Measurements from ENCODE around the gene TMEM50A. TPM values are rescaled to one million over a fixed set of nuclear protein-coding genes. Genes with fewer than 3 reads are reported as not detected.
"Not testable (repeated sequence)": the region's sequence is repeated elsewhere in the genome, so short reads cannot be mapped to it uniquely, and the experiment has no call there.

TMEM50A gene
- total RNA-seq, 1 donor from 2014 or later, result 90.2 TPM

DNA sequence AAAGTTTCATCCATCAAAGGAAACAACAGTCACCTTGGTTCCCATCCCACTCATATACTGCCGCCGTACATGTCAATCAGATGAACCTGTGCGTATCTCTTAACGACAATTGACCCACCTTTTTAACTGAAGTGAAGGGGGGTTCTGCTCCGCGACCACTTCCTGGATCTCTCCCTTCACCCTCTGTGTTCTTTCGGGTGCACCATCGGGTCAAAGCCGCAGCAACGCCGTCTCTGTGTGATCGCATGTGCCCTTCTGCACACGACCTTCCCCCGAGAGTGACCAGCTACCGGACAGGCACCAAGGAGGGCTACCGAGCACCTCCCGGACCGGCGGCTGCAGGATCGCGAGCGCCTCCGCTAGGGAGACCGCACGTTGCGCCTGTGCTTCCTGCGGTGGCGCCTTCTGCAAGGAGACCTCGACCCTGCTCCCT, 1.2 kb upstream of the TMEM50A start:
- not testable (repeated sequence) for DNase-seq

DNA sequence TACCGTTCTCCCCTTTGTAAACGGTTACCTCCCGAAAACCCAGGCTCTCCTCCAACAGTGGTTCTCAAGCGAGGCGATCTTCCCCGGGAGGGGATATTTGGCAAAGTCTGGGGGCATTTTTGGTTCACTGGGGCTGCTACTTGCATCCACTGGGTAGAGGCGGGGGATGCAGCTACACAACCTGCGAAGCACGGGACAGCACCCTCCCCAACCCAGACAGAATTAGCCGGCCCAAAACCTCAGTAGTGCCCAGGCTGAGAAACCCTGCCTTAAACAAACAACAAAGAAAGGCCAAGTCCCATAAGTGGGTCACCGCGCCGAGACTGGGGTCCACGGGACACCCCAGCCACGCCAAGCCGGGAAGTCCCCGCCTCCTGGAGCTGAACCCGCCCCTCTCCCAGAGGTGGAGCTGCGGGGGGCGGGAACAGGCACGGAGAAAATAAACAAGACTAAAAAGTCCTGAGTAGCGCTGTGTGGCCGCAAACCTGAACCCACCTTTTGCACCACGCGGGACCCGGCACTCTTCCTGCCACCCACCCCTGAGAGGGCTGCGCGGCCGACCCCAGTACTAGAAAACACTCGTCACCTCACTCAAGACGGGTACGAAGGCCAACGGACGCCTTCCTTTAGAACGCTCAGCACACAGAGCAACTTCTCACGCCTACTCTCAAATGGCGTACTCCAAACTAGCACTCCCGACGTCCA, 499 bp upstream of the TMEM50A start:
- DNase-seq, result not testable (repeated sequence)

DNA sequence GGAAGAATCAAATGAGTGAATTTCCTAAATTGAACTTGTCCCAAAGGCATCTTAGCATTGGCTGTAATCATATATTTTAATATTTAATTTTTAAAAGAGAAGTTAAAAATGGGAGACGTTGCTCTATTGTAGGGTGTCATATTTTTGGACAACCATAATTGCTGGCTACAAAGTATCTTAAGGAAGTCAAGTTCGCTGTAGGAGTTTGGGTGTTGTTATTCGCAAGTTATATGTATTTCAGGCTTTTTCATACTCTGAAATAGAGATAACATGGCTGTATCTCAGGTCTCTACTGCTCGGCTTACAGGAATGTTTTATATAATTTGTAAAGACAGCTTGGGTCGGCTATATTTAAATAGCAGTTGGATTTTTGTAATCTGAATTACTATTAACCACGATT, 852 bp downstream of the TMEM50A start:
- no peak for DNase-seq

DNA sequence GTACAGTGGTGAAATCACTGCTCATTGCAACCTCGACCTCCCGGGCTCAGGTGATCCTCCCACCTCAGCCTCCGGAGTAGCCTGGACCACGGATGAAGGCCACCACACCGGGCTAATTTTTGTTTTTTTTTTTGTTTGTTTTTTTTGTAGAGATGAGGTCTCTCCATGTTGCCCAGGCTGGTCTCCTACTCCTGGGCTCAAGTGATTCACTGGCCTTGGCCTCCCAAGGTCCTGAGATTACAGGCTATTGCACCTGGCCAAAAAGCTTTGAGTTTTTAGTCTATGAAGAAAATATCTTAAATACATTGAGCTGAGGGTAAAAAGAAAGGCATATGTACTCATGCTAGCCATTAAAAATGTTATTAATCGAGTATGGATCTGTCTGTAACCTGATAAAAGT, 3.6 kb downstream of the TMEM50A start:
- DNase-seq, result no peak

DNA sequence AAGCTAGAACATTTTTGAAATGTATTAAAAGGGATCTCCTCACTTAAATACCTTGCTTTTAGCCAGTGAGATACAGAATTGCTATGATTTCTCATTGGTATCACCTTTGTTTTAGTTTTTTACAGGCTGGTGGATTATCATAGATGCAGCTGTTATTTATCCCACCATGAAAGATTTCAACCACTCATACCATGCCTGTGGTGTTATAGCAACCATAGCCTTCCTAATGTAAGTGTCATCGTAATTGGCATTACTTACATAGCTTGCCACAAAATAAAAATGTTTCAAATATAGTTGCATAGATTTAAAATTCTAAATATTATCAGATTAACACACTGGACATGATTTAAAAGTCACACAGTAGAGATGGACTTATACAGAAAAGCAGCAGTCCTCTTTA, 4.7 kb downstream of the TMEM50A start:
- no peak for DNase-seq

DNA sequence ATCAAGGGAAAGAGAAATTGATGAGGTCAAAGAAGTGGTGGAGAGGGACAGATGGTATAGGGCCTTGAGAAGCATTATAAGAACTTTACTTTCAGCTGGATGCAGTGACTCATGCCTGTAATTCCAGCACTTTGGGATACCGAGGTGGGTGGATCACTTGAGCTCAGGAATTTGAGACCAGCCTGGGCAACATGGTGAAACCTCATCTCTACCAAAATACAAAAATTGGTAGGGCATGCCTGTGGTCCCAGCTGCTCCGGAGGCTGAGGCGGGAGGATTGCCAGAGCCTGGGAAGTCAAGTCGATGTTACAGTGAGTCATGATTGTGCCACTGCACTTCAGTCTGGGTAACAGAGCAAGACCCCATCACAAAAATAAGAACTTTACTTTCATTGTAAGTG, 5.7 kb downstream of the TMEM50A start:
- DNase-seq, result no peak

DNA sequence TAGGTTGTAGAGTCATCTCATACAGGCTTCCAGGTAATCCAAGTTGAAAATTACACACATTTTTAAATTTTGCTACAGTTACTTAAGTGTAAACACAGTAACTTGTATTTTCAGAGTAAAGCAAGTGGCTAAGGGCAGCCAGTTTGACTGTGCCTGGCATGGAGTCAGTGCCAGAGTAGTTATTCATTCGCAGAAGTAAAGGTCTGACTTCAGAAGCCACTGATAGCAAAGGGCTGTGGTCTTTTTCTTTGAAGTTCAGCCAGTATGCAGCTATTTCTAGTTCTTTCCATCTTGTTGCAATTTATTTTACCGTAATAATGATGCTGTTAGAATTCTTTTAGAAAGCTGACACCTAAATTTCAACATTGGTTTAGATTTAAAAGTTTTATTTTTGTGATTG, 9.4 kb downstream of the TMEM50A start:
- DNase-seq, result no peak

DNA sequence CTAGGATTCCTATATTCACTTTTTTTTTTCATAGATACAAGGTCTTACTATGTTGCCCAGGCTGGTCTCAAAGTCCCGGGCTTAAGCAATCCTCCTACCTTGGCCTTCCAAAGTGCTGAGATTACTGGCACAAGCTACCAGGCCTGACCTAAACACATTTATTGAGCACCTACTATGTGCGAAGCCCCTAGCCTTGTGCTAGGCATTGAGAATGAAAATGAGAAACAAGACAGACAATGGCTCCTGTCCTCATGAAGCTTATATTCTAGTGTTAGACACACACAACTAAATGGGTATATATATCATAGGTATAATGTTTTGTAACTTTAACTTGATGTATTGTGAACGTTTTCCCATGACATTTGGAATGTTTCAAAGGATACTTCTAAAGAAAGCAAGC, 11.5 kb downstream of the TMEM50A start:
- DNase-seq, result no peak

DNA sequence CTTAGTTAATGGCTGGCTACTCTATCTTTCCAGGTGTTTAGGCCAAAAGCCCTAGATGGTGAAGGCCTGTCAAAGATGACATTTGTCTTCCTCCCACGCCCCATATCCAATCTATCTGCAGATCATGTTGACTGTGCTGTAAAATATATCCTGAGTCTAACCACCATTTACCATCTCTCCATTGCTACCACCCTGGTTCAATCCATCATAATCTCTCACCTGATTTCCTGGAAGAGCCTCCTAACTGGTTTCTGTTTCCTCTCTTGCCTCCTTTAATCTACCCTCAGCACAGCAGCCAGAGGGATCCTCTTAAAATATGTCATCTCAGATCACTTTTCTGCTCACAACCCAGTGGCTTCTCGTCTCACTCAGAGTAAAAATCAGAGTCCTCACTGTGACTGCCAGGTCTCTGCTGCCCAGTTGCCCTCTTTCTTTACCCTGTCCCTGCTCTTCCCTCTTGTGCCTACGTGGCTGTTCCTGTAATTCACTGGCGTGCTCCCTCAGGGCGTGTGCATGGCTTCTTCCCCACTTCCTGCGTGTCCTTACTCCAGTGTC, 17.8 kb downstream of the TMEM50A start:
- no peak for DNase-seq

DNA sequence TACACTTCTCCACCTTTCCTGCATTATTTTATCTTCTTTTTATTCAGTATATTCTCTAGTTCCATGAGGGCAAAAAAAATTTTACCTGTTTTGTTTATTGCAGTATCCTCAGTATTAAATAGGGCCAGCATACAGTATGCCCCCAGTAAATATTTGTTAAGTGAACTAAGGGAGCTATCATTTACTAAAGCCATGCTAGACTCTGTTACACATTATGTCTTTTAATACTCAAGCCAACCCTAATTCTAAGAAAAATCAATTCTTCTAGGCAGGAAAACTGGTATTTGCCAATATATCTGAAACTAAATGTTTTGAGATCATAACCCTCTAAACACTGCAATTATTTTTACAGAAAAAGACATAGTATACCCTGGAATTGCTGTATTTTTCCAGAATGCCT, 18.3 kb downstream of the TMEM50A start:
- DNase-seq, result no peak

DNA sequence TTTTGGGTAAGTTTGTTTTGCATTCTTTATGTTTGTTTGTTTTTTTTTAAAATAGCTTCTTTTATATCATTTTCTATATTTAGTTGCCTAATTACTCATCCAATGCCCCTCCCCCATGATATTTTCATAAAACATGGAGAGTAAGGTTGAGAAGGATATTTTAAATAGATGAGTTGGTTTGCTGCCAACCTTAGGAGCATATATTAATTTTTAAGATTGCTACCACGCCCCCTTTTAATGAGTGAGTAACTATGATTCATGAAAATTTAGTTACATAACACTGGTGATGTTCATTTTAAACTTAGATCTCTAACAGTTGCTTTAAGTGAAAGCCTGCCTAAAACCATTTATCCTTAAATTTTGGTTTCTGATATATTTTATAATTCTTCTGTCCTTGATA, 18.7 kb downstream of the TMEM50A start:
- DNase-seq, result no peak

DNA sequence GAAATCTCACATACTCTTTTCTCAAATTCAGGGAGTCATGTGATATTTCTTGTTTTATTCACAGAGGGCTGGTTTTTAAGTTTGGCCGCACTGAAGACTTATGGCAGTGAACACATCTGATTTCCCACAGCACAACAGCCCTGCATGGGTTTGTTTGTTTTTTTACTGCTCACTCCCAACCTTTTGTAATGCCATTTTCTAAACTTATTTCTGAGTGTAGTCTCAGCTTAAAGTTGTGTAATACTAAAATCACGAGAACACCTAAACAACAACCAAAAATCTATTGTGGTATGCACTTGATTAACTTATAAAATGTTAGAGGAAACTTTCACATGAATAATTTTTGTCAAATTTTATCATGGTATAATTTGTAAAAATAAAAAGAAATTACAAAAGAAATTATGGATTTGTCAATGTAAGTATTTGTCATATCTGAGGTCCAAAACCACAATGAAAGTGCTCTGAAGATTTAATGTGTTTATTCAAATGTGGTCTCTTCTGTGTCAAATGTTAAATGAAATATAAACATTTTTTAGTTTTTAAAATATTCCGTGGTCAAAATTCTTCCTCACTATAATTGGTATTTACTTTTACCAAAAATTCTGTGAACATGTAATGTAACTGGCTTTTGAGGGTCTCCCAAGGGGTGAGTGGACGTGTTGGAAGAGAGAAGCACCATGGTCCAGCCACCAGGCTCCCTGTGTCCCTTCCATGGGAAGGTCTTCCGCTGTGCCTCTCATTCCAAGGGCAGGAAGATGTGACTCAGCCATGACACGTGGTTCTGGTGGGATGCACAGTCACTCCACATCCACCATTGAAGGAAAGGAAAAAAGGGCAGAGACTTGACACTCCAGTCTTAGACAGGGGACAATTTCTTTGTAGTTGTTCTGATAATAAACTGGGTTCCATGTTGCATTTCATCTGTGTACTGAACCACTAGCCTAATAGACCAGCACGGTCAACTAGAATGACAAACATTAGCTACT, 22.8 kb downstream of the TMEM50A start:
- no peak for DNase-seq

DNA sequence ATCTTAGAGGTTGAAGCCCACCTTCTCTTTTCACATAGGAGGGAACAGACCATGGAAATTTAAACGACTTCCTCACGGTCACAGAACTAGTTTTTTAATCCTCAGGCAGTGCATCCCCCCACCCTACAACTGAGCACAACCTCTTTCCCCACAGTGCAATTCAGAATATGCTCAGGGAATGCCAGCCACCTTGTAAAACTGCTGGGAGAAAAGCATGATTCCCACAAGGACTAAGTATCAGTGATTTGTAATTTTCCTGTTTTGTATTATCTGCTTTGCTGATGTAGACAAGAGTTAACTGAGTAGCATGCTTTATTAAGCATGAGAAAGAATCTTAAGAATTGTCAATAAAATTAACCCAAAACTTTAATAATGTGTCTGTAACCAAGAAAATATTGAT, 23.8 kb downstream of the TMEM50A start:
- no peak for DNase-seq

DNA sequence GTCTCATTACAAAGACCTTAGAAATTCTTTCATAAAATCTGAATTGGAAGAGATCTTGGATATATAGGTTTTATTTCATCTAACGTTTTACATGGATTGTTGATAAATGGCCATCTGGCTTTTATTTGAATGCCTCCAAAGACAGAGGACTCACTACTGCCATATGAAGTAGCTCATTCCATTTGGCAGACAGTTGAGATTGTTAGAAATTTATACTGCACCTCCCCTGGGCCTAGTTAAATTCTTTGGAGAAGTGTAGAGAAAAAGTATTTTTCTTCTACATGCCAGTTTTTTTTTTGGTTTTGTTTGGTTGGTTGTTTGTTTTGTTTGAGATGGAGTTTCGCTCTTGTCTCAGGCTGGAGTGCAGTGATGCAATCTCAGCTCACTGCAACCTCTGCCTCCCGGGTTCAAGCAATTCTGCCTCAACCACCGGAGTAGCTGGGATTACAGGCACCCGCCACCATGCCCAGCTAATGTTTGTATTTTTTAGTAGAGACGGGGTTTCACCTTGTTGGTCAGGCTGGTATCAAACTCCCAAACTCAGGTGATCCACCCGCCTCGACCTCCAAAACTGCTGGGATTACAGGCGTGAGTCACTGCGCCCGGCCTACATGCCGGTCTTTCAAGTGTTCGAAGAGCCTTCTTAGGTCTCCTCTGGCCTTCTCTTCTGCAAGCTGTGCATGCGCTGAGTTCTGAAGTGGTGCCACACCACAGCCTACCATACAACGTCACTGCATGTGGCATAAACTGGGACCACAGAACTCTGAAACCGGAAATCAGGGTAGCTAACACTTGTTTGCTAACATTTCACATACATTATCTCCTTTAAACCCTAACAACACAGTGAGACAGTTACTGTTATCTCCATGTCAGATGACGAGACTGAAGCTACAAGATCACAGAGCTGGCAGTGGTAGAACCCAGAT, 24.8 kb downstream of the TMEM50A start:
- not testable (repeated sequence) for DNase-seq

DNA sequence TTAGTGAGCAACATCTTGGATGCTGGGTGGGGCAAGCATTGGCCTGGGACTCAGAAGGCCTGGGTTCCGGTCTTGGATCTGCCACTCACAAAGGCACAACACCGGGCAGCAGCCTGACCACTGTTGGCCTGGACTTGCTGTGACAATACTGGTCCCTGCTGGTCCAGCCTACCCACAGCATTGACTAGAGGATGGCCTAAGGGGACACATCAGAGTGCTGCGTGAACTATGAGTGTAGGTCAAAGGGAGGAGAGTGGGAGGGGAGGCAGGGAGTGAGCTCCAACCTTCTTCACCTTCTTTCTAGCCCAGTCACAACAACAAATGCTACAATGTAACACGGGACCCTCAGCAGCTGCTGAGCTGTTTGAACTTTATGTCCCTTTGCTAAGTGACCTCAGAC, 31.1 kb downstream of the TMEM50A start:
- DNase-seq, result no peak

DNA sequence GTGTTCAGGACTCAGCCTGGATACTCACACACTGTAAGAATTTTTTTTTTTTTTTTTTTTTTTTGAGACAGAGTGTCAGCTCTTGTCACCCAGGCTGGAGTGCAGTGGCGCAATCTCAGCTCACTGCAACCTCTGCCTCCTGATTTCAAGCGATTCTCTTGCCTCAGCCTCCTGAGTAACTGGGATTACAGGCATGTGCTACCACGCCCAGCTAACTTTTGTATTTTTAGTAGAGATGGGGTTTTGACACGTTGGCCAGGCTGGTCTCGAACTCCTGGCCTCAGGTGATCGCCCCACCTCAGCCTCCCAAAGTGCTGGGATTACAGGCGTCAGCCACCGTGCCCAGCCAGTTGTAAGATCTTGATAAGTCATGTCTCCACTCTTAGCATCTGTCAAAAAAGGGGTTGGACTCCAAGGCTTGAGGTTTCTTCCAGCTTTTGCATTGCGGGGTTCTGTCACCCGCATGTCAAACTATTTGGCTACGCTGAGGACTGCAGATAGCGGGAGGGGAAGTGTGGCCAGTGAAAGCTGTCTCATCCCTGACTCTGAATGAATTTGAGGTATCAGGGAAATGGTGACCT, 31.6 kb downstream of the TMEM50A start:
- not testable (repeated sequence) for DNase-seq

DNA sequence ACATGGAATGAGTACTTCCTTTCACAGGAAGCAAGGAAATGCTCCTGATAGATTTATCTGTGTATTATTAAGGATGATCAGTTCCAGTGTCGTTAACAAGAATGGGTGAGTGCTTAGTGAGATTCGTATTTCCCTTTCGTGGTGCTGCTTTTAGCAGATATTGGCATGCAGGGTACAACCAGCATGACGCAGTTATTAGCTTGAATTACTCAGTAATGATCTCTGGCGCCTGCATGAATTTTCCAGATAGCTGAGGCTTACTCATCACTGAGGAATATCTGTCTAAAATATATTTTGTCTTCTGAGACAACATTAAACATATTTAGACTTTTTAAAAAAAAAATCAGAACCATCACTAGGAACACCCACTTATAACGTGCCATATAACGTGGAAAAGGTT, 33.6 kb downstream of the TMEM50A start:
- DNase-seq, result not testable (repeated sequence)

DNA sequence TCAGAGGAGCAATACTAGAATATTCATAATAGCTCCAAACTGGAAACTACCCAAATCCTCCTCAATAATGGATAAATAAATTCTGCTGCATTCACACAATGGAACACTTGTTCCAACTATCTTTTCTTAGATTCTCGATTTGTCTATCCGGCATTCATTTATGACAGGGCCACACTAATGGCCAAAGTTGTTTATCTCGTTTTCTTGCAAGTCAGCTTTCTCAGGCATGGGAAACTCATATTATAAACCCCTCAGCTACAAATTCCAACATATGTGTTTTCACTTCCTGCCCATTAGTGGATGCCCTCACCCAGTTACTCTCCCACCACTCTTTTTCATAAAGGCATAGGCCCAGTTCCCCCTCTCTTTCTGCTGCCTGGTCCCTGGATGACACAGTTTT, 40.2 kb downstream of the TMEM50A start:
- not testable (repeated sequence) for DNase-seq

DNA sequence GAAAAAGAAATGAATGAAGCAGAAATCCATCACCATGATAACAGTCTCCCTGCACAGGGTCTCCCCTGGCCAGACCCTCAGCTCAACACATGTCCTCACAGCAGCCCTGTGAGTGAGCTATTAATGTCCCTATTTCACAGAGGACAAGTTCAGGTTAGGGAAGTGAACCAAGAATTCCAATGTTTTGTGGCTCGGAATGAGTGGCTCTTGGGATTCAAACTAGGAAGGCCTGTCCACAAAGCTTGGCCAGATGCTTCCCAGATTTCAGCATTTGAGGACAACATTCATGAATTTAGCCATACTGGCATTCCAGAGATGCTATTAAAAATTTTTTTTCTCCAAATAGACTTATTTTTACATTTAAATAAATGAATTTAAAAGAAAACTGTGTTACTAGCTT, 44.4 kb downstream of the TMEM50A start:
- DNase-seq, result not testable (repeated sequence)

DNA sequence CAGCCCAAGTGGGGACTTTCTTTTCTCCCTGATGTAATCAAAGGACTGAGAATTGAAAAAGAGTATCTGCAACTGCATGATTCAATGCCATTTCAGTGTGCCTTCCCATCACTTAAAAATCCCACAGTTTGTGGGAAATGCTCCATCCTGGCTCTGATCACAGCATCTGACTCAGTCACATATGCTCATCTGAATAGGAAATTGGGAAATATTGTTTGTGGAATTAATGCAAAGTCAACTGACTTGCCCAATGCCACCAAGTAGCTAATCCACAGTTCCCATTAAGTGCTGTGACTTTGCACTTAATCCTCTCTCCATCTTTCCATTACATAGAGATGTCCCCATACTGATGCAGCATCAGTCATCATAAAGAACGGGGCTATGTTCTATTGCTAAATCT, 45.0 kb downstream of the TMEM50A start:
- not testable (repeated sequence) for DNase-seq

DNA sequence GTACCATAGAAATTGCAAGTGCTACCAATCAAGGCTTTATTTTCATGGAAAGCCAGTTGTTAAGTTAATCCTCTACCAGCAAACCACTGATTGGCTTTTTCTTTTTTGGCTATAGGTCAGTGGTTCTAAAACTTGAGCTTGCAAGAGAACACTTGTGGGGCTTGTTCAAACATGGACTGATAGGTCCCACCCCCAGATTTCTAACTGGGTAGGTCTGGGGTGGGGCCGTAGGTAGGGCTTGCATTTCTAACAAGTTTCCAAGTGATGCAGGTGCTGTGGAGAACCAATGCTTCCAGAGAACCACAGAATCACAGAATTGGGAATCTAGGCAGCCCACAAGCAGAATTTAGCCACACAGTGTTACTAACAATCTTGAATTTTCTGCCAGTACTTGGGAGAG, 45.7 kb downstream of the TMEM50A start:
- DNase-seq, result not testable (repeated sequence)

DNA sequence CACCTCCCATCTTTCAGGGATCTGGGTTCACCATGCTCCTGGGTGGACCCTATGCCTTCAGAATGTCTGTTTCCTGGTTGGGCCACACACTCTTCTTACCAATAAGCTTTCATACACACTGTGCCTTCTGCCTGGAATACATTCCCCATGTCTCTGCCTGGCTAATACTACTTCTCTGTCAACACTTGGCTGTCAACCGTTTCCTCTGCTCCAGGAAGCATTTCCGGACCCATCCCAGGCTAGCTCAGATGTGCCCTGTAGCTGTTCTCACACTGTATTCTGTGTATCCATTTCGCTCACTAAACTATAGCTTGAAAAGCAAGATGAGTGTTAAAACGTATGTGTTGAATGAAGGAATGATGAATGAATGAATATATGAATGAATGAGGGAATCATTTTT, 49.0 kb downstream of the TMEM50A start:
- not testable (repeated sequence) for DNase-seq

All from skin of body (tissue), 2 donors.